ENCODE measurements around the gene PDE4D. TPM values are rescaled to one million over a fixed set of nuclear protein-coding genes. Genes with fewer than 3 reads are reported as not detected.

PDE4D gene
- total RNA-seq, 1 experiment from 2014 or later = 3.6 TPM

- DNase-seq (no peak), ATAC-seq (no peak)
- Histone ChIP-seq H3K79me2 (ENCODE audit: low read length) (no peaks in the 10 kb centered on the region), H3K9ac (ENCODE audit: low read length) (no peak overlapping the region), H3K9me2 (replicated peaks; ENCODE audit: low read length) (no peaks in the 10 kb centered on the region), H3K27ac (ENCODE audit: low read length) (no peak overlapping the region), H3F3A (ENCODE audit: low read length, unreplicated experiment) (no peaks in the 10 kb centered on the region), H3K4me2 (ENCODE audit: low read length) (no peak overlapping the region), H2AFZ (ENCODE audit: low read length) (no peak overlapping the region), H3K4me1 (ENCODE audit: insufficient read depth, low read length) (peaks cover 6% of the 10 kb centered on the region), H3K36me3 (ENCODE audit: low read depth, low read length) (no peaks in the 10 kb centered on the region), H4K20me1 (ENCODE audit: low read length) (no peaks in the 10 kb centered on the region), H3K27me3 (ENCODE audit: low read length) (no peaks in the 10 kb centered on the region), H3K4me3 (ENCODE audit: low read length) (no peak overlapping the region), H3K9me3 (ENCODE audit: low read length) (no peaks in the 10 kb centered on the region)
- BruUV-seq (replicated peaks) = no TSS peak
- POLR2A ChIA-PET (ENCODE audit: unreplicated experiment) = no interaction called here
- TF ChIP-seq EZH2phosphoT487 (IDR thresholded peaks at IDR 0.05; ENCODE audit: borderline replicate concordance, low read length) (no peak), EZH2 (IDR thresholded peaks at IDR 0.05; ENCODE audit: low read length, unreplicated experiment) (no peak), CTCF (conservative IDR thresholded peaks at IDR 0.05; ENCODE audit: low read depth, low read length) (no peak)
- CTCF ChIA-PET = no interaction called here
- intact Hi-C loops (cut with micrococcal nuclease) = no loop called here
Observed at GRCh38 chr5:59104400-59105127, 789.0 kb downstream of the PDE4D start.

- Histone ChIP-seq H3K36me3 (ENCODE audit: low read depth, low read length) (no peaks in the 10 kb centered on the region), H3K9me2 (replicated peaks; ENCODE audit: low read length) (no peaks in the 10 kb centered on the region), H3K4me1 (ENCODE audit: insufficient read depth, low read length) (peaks cover 15% of the 10 kb centered on the region), H3K4me2 (ENCODE audit: low read length) (no peak overlapping the region), H3K9ac (ENCODE audit: low read length) (no peak overlapping the region), H2AFZ (ENCODE audit: low read length) (no peak overlapping the region), H3F3A (ENCODE audit: low read length, unreplicated experiment) (no peaks in the 10 kb centered on the region), H3K4me3 (ENCODE audit: low read length) (no peak overlapping the region), H3K9me3 (ENCODE audit: low read length) (no peaks in the 10 kb centered on the region), H4K20me1 (ENCODE audit: low read length) (no peaks in the 10 kb centered on the region), H3K27ac (ENCODE audit: low read length) (no peak overlapping the region), H3K27me3 (ENCODE audit: low read length) (no peaks in the 10 kb centered on the region), H3K79me2 (ENCODE audit: low read length) (no peaks in the 10 kb centered on the region)
- ChIA-PET POLR2A (ENCODE audit: unreplicated experiment) (no interaction called here), CTCF (no interaction called here)
- DNase-seq = no peak
- BruUV-seq (replicated peaks) = no TSS peak
- no peak for ATAC-seq
- intact Hi-C loops (cut with micrococcal nuclease) = no loop called here
- no peak for TF ChIP-seq CTCF (conservative IDR thresholded peaks at IDR 0.05; ENCODE audit: low read depth, low read length)
- no peak for TF ChIP-seq EZH2 (IDR thresholded peaks at IDR 0.05; ENCODE audit: low read length, unreplicated experiment)
- no peak for TF ChIP-seq EZH2phosphoT487 (IDR thresholded peaks at IDR 0.05; ENCODE audit: borderline replicate concordance, low read length)
Observed at GRCh38 chr5:59103303-59103702, 790.2 kb downstream of the PDE4D start.

GRCh38 chr5:59102437-59102836, 791.1 kb downstream of the PDE4D start:
- BruUV-seq (replicated peaks) = no TSS peak
- POLR2A ChIA-PET (ENCODE audit: unreplicated experiment) = no interaction called here
- no peak overlapping the region for H3K9ac ChIP-seq (ENCODE audit: low read length)
- no peaks in the 10 kb centered on the region for H3K9me3 ChIP-seq (ENCODE audit: low read length)
- no peak overlapping the region for H3K4me3 ChIP-seq (ENCODE audit: low read length)
- no peaks in the 10 kb centered on the region for H3K9me2 ChIP-seq (replicated peaks; ENCODE audit: low read length)
- no peaks in the 10 kb centered on the region for H3K79me2 ChIP-seq (ENCODE audit: low read length)
- CTCF ChIA-PET = no interaction called here
- DNase-seq (no peak), ATAC-seq (no peak)
- TF ChIP-seq EZH2phosphoT487 (IDR thresholded peaks at IDR 0.05; ENCODE audit: borderline replicate concordance, low read length) (no peak), EZH2 (IDR thresholded peaks at IDR 0.05; ENCODE audit: low read length, unreplicated experiment) (no peak), CTCF (conservative IDR thresholded peaks at IDR 0.05; ENCODE audit: low read depth, low read length) (no peak)
- H3F3A ChIP-seq (ENCODE audit: low read length, unreplicated experiment) = no peaks in the 10 kb centered on the region
- peaks cover 15% of the 10 kb centered on the region for H3K4me1 ChIP-seq (ENCODE audit: insufficient read depth, low read length)
- no peak overlapping the region for H3K27ac ChIP-seq (ENCODE audit: low read length)
- no peak overlapping the region for H3K4me2 ChIP-seq (ENCODE audit: low read length)
- no peaks in the 10 kb centered on the region for H4K20me1 ChIP-seq (ENCODE audit: low read length)
- H3K36me3 ChIP-seq (ENCODE audit: low read depth, low read length) = no peaks in the 10 kb centered on the region
- no peaks in the 10 kb centered on the region for H3K27me3 ChIP-seq (ENCODE audit: low read length)
- intact Hi-C loops (cut with micrococcal nuclease) = no loop called here
- H2AFZ ChIP-seq (ENCODE audit: low read length) = no peak overlapping the region
